HG02970 (cell line): ENCODE results near the gene LY6G6D.

Source experiments
- ATAC-seq: cut with Tn5 transposase; IDR thresholded peaks from one replicate; pipeline ENCODE4 v1.9.1; 2021; ENCODE audit warnings: mild to moderate bottlenecking, moderate library complexity, moderate number of reproducible peaks; ENCODE audit not compliant: unreplicated experiment, low FRiP score

Gene LY6G6D

GRCh38 chr6:31717499-31718222 lies 2.5 kb downstream of the LY6G6D start:
- no peak for ATAC-seq

- ATAC-seq = no peak
Measured at GRCh38 chr6:31718265-31718664, 3.1 kb downstream of the LY6G6D start.

- ATAC-seq = no peak
Measured at GRCh38 chr6:31719001-31719400, 3.9 kb downstream of the LY6G6D start.

GRCh38 chr6:31720196-31720770 lies 5.1 kb downstream of the LY6G6D start:
- ATAC-seq = no peak

- ATAC-seq = no peak
Measured at GRCh38 chr6:31721351-31722020, 6.3 kb downstream of the LY6G6D start, which contains the start of gene LY6G6C. TSS of gene LY6G6C (minus strand) at chr6:31721746. CDS start at chr6:31721679, 67 bp downstream.

- ATAC-seq = no peak
Measured at GRCh38 chr6:31722173-31722572, 7.0 kb downstream of the LY6G6D start.

GRCh38 chr6:31723245-31723979 lies 8.3 kb downstream of the LY6G6D start, which contains the start of gene MPIG6B:
TSS of gene MPIG6B (plus strand) at chr6:31723373. CDS start at chr6:31723384, 11 bp downstream.
- ATAC-seq = no peak

- no peak for ATAC-seq
Measured at GRCh38 chr6:31723980-31724691, 9.0 kb downstream of the LY6G6D start.

- no peak for ATAC-seq
Measured at GRCh38 chr6:31725502-31726350, 10.6 kb downstream of the LY6G6D start.

GRCh38 chr6:31727034-31727716 lies 12.0 kb downstream of the LY6G6D start:
- ATAC-seq = no peak

GRCh38 chr6:31727717-31728671 lies 12.8 kb downstream of the LY6G6D start:
- no peak for ATAC-seq

GRCh38 chr6:31728767-31729514 lies 13.8 kb downstream of the LY6G6D start, which contains the start of gene DDAH2:
TSS of gene DDAH2 (minus strand) at chr6:31729299. CDS start at chr6:31729161, 138 bp downstream.
- no peak for ATAC-seq

GRCh38 chr6:31729515-31729978 lies 14.4 kb downstream of the LY6G6D start:
- ATAC-seq = peak; percentile 42

GRCh38 chr6:31729979-31730630 lies 15.0 kb downstream of the LY6G6D start:
- ATAC-seq = peak; percentile 38

- ATAC-seq = no peak
Measured at GRCh38 chr6:31730631-31731086, 15.5 kb downstream of the LY6G6D start.

- ATAC-seq = no peak
Measured at GRCh38 chr6:31732029-31732428, 16.9 kb downstream of the LY6G6D start.
